GM12874 (cell line): ENCODE measurements around the gene DCXR.

ENCODE experiments used
- CTCF ChIP-seq: IDR thresholded peaks from 2 replicates; pipeline ENCODE4 v1.5.1; 2011; ENCODE audit warnings: low read depth, mild to moderate bottlenecking, control low read depth, low read length, moderate library complexity; ENCODE audit not compliant: insufficient read depth

DCXR gene

GRCh38 chr17:82012261-82012639 lies 25.2 kb downstream of the DCXR start:
- no peak for TF ChIP-seq CTCF

- TF ChIP-seq CTCF, result no peak
Measured at GRCh38 chr17:82011617-82012187, 25.8 kb downstream of the DCXR start.

GRCh38 chr17:82010575-82011525 lies 26.6 kb downstream of the DCXR start:
- TF ChIP-seq CTCF, result no peak

GRCh38 chr17:82009413-82009812 lies 28.1 kb downstream of the DCXR start:
- TF ChIP-seq CTCF, result no peak

GRCh38 chr17:82008941-82009405 lies 28.5 kb downstream of the DCXR start:
- no peak for TF ChIP-seq CTCF

GRCh38 chr17:82008258-82008940 lies 29.1 kb downstream of the DCXR start:
- TF ChIP-seq CTCF, result no peak
